ENCODE measurements around the gene PPP2R3A.
"Not testable (repeated sequence)": the region's sequence is repeated elsewhere in the genome, so short reads cannot be mapped to it uniquely, and the experiment has no call there.

DNA sequence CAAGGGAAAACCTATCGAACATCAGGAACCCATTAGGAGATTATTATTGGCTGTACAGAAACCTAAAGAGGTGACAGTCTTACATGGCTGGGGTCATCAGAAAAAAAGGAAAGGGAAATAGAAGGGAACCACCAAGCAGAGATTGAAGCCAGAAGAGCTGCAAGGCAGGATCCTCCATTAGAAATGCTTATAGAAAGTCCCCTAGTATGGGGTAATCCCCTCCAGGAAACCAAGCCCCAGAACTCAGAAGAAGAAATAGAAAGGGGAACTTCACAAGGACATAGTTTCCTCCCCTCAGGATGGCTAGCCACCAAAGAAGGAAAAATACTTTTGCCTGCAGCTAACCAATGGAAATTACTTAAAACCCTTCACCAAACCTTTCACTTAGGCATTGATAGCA is 27.8 kb upstream of the PPP2R3A start:
- not testable (repeated sequence) for TF ChIP-seq NR2F6 (CRISPR knock-in tag; IDR thresholded peaks at IDR 0.05); ZNF263 (CRISPR knock-in tag; IDR thresholded peaks at IDR 0.05; ENCODE audit: borderline replicate concordance); EGR1 (conservative IDR thresholded peaks at IDR 0.05); POLR2A (conservative IDR thresholded peaks at IDR 0.05); ESRRA (IDR thresholded peaks at IDR 0.05; ENCODE audit: borderline replicate concordance, low read depth); MAFK (IDR thresholded peaks at IDR 0.05; ENCODE audit: low read length); ZZZ3 (IDR thresholded peaks at IDR 0.05)
- TF ChIP-seq, protein P1, sequence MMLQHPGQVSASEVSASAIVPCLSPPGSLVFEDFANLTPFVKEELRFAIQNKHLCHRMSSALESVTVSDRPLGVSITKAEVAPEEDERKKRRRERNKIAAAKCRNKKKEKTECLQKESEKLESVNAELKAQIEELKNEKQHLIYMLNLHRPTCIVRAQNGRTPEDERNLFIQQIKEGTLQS (IDR thresholded peaks at IDR 0.05) = not testable (repeated sequence)
- TF ChIP-seq, protein P1 (CRISPR knock-in tag; conservative IDR thresholded peaks at IDR 0.05) = not testable (repeated sequence)

All from K562 (cell line).